HCT116 (cell line): ENCODE measurements around the gene EFHD1. TPM values are rescaled to one million over a fixed set of nuclear protein-coding genes. Genes with fewer than 3 reads are reported as not detected.

ENCODE experiments used
- ATAC-seq: fragments of 200-7000 bp; cut with Tn5 transposase; 2 replicates; pipeline ENCODE4 v1.9.1; 2020; ENCODE audit warnings: mild to moderate bottlenecking, moderate library complexity
- BruUV-seq: library from RNA; stranded (reverse); fragments of 400-500 nt; replicated peaks from 2 replicates; lab custom pipeline; 2021; lab: Mats Ljungman, UMichigan
- CTCF ChIA-PET: fragments of 300-600 bp; sonication (Branson Sonifier 250); formaldehyde crosslinking; loops from one replicate; lab custom pipeline; 2021; ENCODE audit warnings: antibody characterized with exemption; lab: Charles Lee
- POLR2A ChIA-PET: fragments of 300-600, 350-600 bp; sonication (Branson Sonifier 250); formaldehyde crosslinking; loops from one replicate; lab custom pipeline; 2021; ENCODE audit warnings: antibody characterized with exemption; lab: Charles Lee
- RAD21 ChIA-PET, 2 experiments: fragments of 300-600 bp; sonication (Branson Sonifier 250); formaldehyde crosslinking; loops; one replicate each; lab custom pipeline; 2023; ENCODE audit warnings: low total read pairs in 2 of 2; ENCODE audit not compliant: uncharacterized antibody in 2 of 2, unreplicated experiment in 2 of 2, low non-redundant PET in 1 of 2; lab: Charles Lee
- DNase-seq: peaks from one replicate; pipeline ENCODE4 v3.0.0-alpha.2; 2010; ENCODE audit warnings: low read depth, low spot score
- H2AFZ ChIP-seq: fragments of 200-600 bp; shearing (Covaris generic), sonication (generic); 2 replicates; pipeline ENCODE4 v1.6.1; 2017; ENCODE audit warnings: low read depth, mixed run types, mixed read lengths, antibody characterized with exemption, low read length; ENCODE audit not compliant: poor library complexity, severe bottlenecking
- H3K27ac ChIP-seq: 2 replicates; pipeline ENCODE4 v1.5.1; 2012; ENCODE audit warnings: low read depth, low read length
- H3K27me3 ChIP-seq: fragments of 200-600 bp; sonication (generic); 2 replicates; pipeline ENCODE4 v1.6.1; 2016; ENCODE audit warnings: mixed run types, low read length, mixed read lengths; ENCODE audit not compliant: insufficient read depth
- H3K36me3 ChIP-seq, 2 experiments: fragments of 200-500 bp in 1 of 2; fragments of 200-600 bp in 1 of 2; sonication (Bioruptor generic) in 1 of 2; sonication (generic) in 1 of 2; 2 replicates each; pipeline versions ENCODE4 v1.5.1 to v1.6.1; 2014 to 2016; ENCODE audit warnings: low read length in 2 of 2, inconsistent platforms in 1 of 2, mixed read lengths in 1 of 2, mixed run types in 1 of 2; ENCODE audit not compliant: insufficient read depth in 2 of 2, control insufficient read depth in 1 of 2
- H3K4me1 ChIP-seq, 2 experiments: fragments of 200-600 bp in 1 of 2; sonication (generic) in 1 of 2; 2 replicates each; pipeline versions ENCODE4 v1.5.1 to v1.6.1; 2012 to 2017; ENCODE audit warnings: low read length in 2 of 2, inconsistent platforms in 1 of 2, mild to moderate bottlenecking in 1 of 2, mixed read lengths in 1 of 2, mixed run types in 1 of 2, moderate library complexity in 1 of 2; ENCODE audit not compliant: insufficient read depth in 2 of 2, control insufficient read depth in 1 of 2
- H3K4me2 ChIP-seq: fragments of 200-600 bp; sonication (generic); 2 replicates; pipeline ENCODE4 v1.6.1; 2017; ENCODE audit warnings: mixed run types, low read length, mixed read lengths
- H3K4me3 ChIP-seq, 2 experiments: fragments of 200-600 bp in 1 of 2; sonication (generic) in 1 of 2; replicated peaks in 1 of 2; 2 replicates each; pipeline ENCODE4 v1.5.1; 2011 to 2016; ENCODE audit warnings: low read length in 2 of 2, control low read depth in 1 of 2, low read depth in 1 of 2, mild to moderate bottlenecking in 1 of 2, mixed read lengths in 1 of 2, mixed run types in 1 of 2
- H3K79me2 ChIP-seq: fragments of 200-600 bp; sonication (generic); 2 replicates; pipeline ENCODE4 v1.6.1; 2017; ENCODE audit warnings: mild to moderate bottlenecking, mixed run types, low read length, moderate library complexity, mixed read lengths; ENCODE audit not compliant: insufficient read depth
- H3K9ac ChIP-seq: fragments of 200-600 bp; sonication (generic); 2 replicates; pipeline ENCODE4 v1.6.1; 2016; ENCODE audit warnings: low read length, mixed read lengths
- H3K9me2 ChIP-seq: fragments of 200-600 bp; sonication (generic), shearing (Covaris generic); 2 replicates; pipeline ENCODE4 v1.6.1; 2017; ENCODE audit warnings: mixed run types, mild to moderate bottlenecking, moderate library complexity; ENCODE audit not compliant: insufficient read depth
- H3K9me3 ChIP-seq, 2 experiments: fragments of 200-500 bp in 1 of 2; fragments of 200-600 bp in 1 of 2; sonication (Bioruptor generic) in 1 of 2; sonication (generic) in 1 of 2; 2 replicates each; pipeline ENCODE4 v1.6.1; 2014 to 2017; ENCODE audit warnings: low read length in 2 of 2, mixed read lengths in 2 of 2, inconsistent platforms in 1 of 2, low read depth in 1 of 2, mild to moderate bottlenecking in 1 of 2, mixed run types in 1 of 2, moderate library complexity in 1 of 2; ENCODE audit not compliant: control insufficient read depth in 1 of 2, insufficient read depth in 1 of 2
- H4K20me1 ChIP-seq: fragments of 200-600 bp; sonication (generic), shearing (Covaris generic); 2 replicates; pipeline ENCODE4 v1.6.1; 2017; ENCODE audit warnings: mixed run types, mild to moderate bottlenecking, moderate library complexity; ENCODE audit not compliant: insufficient read depth
- CBX3 ChIP-seq: IDR thresholded peaks from 2 replicates; pipeline ENCODE4 v1.6.1; 2012; ENCODE audit warnings: low read depth
- CEBPB ChIP-seq: IDR thresholded peaks from 2 replicates; pipeline ENCODE4 v1.6.1; 2012; ENCODE audit warnings: low read depth
- ELF1 ChIP-seq: IDR thresholded peaks from 2 replicates; pipeline ENCODE4 v1.6.1; 2012; ENCODE audit warnings: low read depth, borderline replicate concordance
- EZH2 ChIP-seq: fragments of 200-600 bp; sonication (generic); IDR thresholded peaks from 2 replicates; pipeline ENCODE4 v1.6.1; 2017; ENCODE audit warnings: antibody characterized with exemption, mixed run types
- EZH2phosphoT487 ChIP-seq: fragments of 200-600 bp; IDR thresholded peaks from 2 replicates; pipeline ENCODE4 v1.6.1; 2018; ENCODE audit warnings: antibody characterized with exemption, borderline replicate concordance
- FOSL1 ChIP-seq: IDR thresholded peaks from 2 replicates; pipeline ENCODE4 v1.6.1; 2012; ENCODE audit warnings: low read depth
- RAD21 ChIP-seq: IDR thresholded peaks from 2 replicates; pipeline ENCODE4 v1.6.1; 2012; ENCODE audit warnings: low read depth, mild to moderate bottlenecking
- SIN3A ChIP-seq: IDR thresholded peaks from 2 replicates; pipeline ENCODE4 v1.6.1; 2012; ENCODE audit warnings: low read depth
- SRF ChIP-seq: IDR thresholded peaks from 2 replicates; pipeline ENCODE4 v1.6.1; 2012; ENCODE audit warnings: low read depth
- TCF7L2 ChIP-seq: IDR thresholded peaks from 2 replicates; pipeline ENCODE4 v1.7.0; 2011; ENCODE audit warnings: borderline replicate concordance, inconsistent platforms; ENCODE audit not compliant: insufficient read depth, insufficient read length; ENCODE audit errors: extremely low read depth
- ZFX ChIP-seq: fragments of 450-650 bp; IDR thresholded peaks from 2 replicates; pipeline ENCODE4 v1.6.1; 2017
- intact Hi-C: fragments of 100-400 bp; cut with micrococcal nuclease; formaldehyde crosslinking; loops from 2 replicates; pipeline ENCODE4 v1.10.0; 2022
- total RNA-seq: library from RNA; stranded (reverse); gene quantifications from one replicate; pipeline ENCODE4 v1.2.1, GENCODE V29; 2021; ENCODE audit not compliant: unreplicated experiment
- TF ChIP-seq, protein P1 (sequence below): IDR thresholded peaks from 2 replicates; pipeline ENCODE4 v1.6.1; 2012; ENCODE audit warnings: low read depth
- TF ChIP-seq, protein P2 (sequence below): IDR thresholded peaks from 2 replicates; pipeline ENCODE4 v1.6.1; 2012
- TF ChIP-seq, protein P3 (sequence below): IDR thresholded peaks from 2 replicates; pipeline ENCODE4 v1.6.1; 2012
- TF ChIP-seq, protein P4 (sequence below), 3 experiments: fragments of 200-600 bp in 1 of 3; sonication (generic) in 1 of 3; IDR thresholded peaks in 2 of 3; conservative IDR thresholded peaks in 1 of 3; 2 replicates each; pipeline ENCODE4 v1.5.1; 2012 to 2017; ENCODE audit warnings: low read depth in 2 of 3, low read length in 2 of 3, antibody characterized with exemption in 1 of 3, borderline replicate concordance in 1 of 3, control low read depth in 1 of 3, mild to moderate bottlenecking in 1 of 3, mixed read lengths in 1 of 3, mixed run types in 1 of 3, moderate library complexity in 1 of 3; ENCODE audit not compliant: insufficient read depth in 1 of 3

The EFHD1 gene
- total RNA-seq, 1 experiment from 2014 or later = 0.52 TPM

DNA sequence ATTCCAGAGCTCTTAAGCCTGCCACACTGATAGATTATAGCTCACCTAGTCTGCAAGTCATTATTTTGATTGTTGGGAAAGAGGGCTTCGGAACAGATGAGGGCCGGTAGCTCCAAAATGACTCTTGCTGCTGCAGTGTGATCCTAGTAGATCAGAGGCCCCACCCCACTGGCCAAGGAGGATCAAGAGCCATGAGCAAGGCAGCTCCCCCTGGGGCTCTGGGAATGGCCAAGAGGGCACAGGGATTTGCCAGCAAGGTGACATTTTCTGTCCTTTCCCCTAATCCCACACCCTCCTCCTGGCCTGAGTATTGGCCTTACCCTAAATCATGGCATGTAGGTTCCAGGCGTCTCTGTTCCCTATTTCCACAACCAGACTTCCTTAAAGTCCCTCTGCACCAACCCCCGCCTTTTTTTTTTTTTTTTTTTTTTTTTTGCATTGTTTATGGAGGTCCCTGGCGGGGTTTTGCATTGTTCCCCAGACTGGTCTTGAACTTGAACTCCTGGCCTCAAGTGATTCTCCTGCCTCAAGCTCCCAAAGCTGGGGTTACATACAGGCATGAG, 46.4 kb upstream of the EFHD1 start:
- Histone ChIP-seq H3K4me1 (peaks cover 9 to 15% of the 10 kb centered on the region in 2 experiments), H3K9me2 (no peaks in the 10 kb centered on the region), H2AFZ (no peak overlapping the region), H3K9ac (no peak overlapping the region), H3K79me2 (no peaks in the 10 kb centered on the region), H3K4me2 (no peak overlapping the region), H3K36me3 (no peaks in the 10 kb centered on the region; a peak in 1 of 4 replicates), H3K9me3 (no peaks in the 10 kb centered on the region), H3K27ac (no peak overlapping the region), H4K20me1 (no peaks in the 10 kb centered on the region), H3K4me3 (no peak overlapping the region), H3K27me3 (no peaks in the 10 kb centered on the region)
- ChIA-PET CTCF (no interaction called here), RAD21 (no interaction called here), POLR2A (no interaction called here)
- TF ChIP-seq SIN3A (no peak), TCF7L2 (no peak), ELF1 (no peak), EZH2phosphoT487 (no peak), RAD21 (no peak), CEBPB (no peak), ZFX (no peak), EZH2 (no peak), CBX3 (no peak), SRF (no peak), FOSL1 (no peak)
- TF ChIP-seq, protein P1, sequence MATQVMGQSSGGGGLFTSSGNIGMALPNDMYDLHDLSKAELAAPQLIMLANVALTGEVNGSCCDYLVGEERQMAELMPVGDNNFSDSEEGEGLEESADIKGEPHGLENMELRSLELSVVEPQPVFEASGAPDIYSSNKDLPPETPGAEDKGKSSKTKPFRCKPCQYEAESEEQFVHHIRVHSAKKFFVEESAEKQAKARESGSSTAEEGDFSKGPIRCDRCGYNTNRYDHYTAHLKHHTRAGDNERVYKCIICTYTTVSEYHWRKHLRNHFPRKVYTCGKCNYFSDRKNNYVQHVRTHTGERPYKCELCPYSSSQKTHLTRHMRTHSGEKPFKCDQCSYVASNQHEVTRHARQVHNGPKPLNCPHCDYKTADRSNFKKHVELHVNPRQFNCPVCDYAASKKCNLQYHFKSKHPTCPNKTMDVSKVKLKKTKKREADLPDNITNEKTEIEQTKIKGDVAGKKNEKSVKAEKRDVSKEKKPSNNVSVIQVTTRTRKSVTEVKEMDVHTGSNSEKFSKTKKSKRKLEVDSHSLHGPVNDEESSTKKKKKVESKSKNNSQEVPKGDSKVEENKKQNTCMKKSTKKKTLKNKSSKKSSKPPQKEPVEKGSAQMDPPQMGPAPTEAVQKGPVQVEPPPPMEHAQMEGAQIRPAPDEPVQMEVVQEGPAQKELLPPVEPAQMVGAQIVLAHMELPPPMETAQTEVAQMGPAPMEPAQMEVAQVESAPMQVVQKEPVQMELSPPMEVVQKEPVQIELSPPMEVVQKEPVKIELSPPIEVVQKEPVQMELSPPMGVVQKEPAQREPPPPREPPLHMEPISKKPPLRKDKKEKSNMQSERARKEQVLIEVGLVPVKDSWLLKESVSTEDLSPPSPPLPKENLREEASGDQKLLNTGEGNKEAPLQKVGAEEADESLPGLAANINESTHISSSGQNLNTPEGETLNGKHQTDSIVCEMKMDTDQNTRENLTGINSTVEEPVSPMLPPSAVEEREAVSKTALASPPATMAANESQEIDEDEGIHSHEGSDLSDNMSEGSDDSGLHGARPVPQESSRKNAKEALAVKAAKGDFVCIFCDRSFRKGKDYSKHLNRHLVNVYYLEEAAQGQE = no peak
- TF ChIP-seq, protein P2, sequence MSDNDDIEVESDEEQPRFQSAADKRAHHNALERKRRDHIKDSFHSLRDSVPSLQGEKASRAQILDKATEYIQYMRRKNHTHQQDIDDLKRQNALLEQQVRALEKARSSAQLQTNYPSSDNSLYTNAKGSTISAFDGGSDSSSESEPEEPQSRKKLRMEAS = no peak
- TF ChIP-seq, protein P3, sequence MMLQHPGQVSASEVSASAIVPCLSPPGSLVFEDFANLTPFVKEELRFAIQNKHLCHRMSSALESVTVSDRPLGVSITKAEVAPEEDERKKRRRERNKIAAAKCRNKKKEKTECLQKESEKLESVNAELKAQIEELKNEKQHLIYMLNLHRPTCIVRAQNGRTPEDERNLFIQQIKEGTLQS = no peak
- TF ChIP-seq, protein P4, sequence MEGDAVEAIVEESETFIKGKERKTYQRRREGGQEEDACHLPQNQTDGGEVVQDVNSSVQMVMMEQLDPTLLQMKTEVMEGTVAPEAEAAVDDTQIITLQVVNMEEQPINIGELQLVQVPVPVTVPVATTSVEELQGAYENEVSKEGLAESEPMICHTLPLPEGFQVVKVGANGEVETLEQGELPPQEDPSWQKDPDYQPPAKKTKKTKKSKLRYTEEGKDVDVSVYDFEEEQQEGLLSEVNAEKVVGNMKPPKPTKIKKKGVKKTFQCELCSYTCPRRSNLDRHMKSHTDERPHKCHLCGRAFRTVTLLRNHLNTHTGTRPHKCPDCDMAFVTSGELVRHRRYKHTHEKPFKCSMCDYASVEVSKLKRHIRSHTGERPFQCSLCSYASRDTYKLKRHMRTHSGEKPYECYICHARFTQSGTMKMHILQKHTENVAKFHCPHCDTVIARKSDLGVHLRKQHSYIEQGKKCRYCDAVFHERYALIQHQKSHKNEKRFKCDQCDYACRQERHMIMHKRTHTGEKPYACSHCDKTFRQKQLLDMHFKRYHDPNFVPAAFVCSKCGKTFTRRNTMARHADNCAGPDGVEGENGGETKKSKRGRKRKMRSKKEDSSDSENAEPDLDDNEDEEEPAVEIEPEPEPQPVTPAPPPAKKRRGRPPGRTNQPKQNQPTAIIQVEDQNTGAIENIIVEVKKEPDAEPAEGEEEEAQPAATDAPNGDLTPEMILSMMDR (IDR thresholded peaks at IDR 0.05 in 2 of 3, conservative IDR thresholded peaks at IDR 0.05 in 1 of 3; ENCODE audit: borderline replicate concordance in 1 of 3, insufficient read depth in 1 of 3, low read depth in 2 of 3, low read length in 2 of 3) = no peak
- no peak for ATAC-seq
- no TSS peak for BruUV-seq
- intact Hi-C loops = no loop called here
- DNase-seq = no peak
